Adrenal gland (tissue), 5 donors: ENCODE data around the gene BOD1L1.

ENCODE experiments used
- CTCF ChIP-seq, 6 experiments: fragments of 450-650 bp in 4 of 6; fragments of 200-600 bp in 2 of 6; sonication (generic) in 1 of 6; IDR thresholded peaks; 1 replicate in 5 of 6; 2 replicates in 1 of 6; pipeline versions ENCODE4 v1.5.1 to v1.8.0; 2016 to 2021; ENCODE audit warnings: antibody characterized with exemption in 6 of 6, mild to moderate bottlenecking in 2 of 6, moderate library complexity in 1 of 6
- POLR2A ChIP-seq, 2 donors: fragments of 450-650 bp; IDR thresholded peaks; one replicate each; pipeline ENCODE4 v1.6.1; 2017; ENCODE audit warnings: antibody characterized with exemption in 2 of 2, mild to moderate bottlenecking in 2 of 2, moderate library complexity in 1 of 2
- donor health status: DM: no; HTN: no; CAD: no.

DNA sequence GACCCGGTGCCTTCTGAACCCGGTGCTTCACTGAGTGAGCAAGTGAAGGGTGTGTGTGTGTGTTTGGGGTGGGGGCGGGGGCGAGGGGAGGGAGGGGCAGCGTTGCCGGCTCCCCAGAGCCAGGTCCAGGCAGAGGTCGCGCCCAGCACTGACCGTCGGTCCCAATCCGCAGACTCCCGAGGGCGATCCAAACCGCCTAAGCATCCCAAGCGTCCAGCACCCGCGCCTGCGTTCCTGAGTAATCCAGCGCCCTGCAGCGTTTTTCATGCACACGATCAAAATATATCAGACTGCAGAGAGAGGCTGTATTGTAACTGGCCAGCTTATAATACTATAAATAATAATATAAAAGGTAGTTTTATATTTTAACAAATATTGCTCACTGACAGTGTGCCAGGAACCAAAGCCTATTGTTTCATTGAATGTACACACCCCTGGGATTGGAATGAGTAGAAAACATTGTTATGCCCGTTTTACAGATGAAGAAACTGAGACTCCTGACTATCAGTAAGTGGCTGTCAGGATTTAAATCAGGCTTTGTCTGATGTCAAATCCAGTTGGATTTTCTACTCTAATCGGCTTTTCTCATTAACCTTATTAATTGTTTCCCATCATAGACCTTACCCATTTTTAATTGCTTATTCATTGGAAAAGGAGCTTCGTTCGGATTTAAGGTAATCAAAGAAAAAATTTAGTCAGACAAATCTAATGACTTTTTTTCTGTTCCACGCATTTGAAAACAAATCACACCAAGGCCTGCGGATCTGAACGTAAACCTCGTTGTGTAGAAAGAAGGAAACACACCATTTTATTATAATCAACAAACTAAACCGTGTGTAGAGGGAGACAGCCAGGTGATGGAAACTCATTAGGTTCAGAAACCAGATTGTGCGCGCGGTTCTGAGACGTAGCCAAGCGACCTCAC, 79.2 kb downstream of the BOD1L1 start:
- TF ChIP-seq POLR2A (IDR thresholded peaks at IDR 0.05) (no peak), CTCF (IDR thresholded peaks at IDR 0.05) (no peak)
